GM20000 (cell line): ENCODE measurements around the gene XXYLT1.
"Not testable (repeated sequence)": the region's sequence is repeated elsewhere in the genome, so short reads cannot be mapped to it uniquely, and the experiment has no call there.

ENCODE experiments used
- DNase-seq: peaks from one replicate; pipeline ENCODE4 v3.0.0; 2012; ENCODE audit warnings: low spot score
- CTCF ChIP-seq: IDR thresholded peaks from 2 replicates; pipeline ENCODE4 v1.5.1; 2012; ENCODE audit warnings: mild to moderate bottlenecking, control low read depth; ENCODE audit errors: extremely low read depth, missing control alignments

Gene XXYLT1

GRCh38 chr3:195039180-195039843, 231.6 kb downstream of the XXYLT1 start:
- TF ChIP-seq CTCF: no peak
- DNase-seq: no peak

DNA sequence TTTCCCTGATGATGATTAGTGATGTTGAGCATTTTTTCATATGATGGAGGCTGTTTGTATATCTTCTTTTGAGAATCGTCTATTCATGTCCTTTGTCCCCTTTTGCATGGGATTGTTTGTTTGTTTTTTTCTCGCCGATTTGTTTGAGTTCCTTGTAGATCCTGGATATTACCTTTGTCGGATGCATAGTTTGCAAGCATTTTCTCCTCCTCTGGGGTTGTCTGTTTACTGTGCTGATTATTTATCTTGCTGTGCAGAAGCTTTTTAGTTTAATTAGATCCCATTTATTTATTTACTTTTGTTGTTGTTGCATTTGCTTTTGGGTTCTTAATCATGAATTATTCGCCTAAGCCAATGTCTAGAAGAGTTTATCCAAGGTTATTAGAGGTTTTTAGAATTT, 232.8 kb downstream of the XXYLT1 start:
- no peak for DNase-seq
- TF ChIP-seq CTCF: no peak

DNA sequence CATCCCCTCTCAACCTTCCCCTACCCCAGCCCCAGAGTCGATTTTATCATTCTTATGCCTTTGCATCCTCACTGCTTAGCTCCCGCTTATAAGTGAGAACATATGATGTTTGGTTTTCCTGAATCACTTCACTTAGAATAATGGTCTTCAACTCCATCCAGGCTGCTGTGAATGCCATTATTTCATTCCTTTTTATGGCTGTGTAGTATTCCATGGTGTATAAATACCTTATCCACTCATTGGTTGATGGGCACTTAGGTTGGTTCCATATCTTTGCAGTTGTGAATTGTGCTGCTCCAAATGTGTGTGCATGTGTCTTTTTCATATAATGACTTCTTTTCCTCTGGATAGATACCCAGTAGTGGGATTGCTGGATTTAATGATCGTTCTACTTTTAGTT, 233.4 kb downstream of the XXYLT1 start:
- not testable (repeated sequence) for DNase-seq

DNA sequence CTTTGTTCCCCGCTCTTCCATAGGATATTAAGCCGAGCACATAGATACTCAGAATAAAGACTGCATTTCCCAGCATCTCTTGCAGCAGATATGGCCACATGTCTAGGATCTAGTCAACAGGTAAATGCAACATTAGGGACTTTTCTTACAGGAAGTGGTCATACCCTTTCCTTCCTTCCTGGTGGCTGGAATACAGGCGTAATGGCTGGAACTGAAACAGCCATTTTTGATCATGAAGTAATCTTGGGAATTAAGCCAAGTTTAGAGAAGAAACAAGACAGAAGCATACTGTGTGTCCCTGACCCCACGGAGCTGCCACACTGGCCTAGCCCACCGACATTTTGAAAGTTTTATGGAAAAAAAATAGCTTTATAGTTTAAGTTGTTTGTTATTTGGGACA, 234.0 kb downstream of the XXYLT1 start:
- TF ChIP-seq CTCF: no peak
- no peak for DNase-seq

GRCh38 chr3:195036574-195036973, 234.4 kb downstream of the XXYLT1 start:
- no peak for DNase-seq
- no peak for TF ChIP-seq CTCF

DNA sequence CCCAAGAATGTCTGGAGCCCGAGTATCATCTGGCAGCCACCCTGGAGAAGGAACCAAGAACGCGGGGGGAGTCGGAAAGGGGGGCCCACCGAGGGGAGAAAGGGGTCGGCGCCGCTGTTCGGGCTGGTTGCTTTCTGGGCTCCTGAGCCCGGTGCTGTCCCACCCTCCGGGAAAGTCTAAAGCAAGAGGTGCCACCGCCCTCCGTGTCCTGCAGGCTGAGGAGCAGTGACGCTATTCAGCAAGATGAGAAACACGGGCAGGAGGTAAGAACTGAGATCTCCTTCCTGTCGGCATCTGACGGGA, 234.8 kb downstream of the XXYLT1 start:
- no peak for TF ChIP-seq CTCF
- DNase-seq: no peak

GRCh38 chr3:195035345-195036202, 235.4 kb downstream of the XXYLT1 start:
- DNase-seq: no peak
- no peak for TF ChIP-seq CTCF

DNA sequence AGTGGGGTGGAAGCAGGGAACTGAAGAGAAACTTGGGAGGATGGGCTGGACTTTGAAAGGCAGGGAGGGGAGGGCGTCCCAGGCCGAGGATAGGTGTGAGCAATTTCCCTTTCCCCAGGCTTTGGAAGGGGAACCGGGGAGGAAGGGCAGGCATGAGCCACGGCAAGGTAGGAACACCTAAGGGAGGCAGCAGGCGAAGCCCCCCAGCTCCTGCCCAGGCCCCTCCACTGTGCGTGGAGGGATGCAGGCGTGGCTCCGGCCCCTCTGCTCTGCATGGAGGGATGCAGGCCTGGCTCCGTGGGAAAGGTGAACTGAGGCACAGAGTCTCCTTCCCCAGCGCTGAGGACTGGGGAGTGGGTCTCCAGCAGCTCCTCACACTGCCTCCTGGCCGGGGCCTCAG, 236.4 kb downstream of the XXYLT1 start:
- TF ChIP-seq CTCF: no peak
- DNase-seq: no peak
